ENCODE results near the gene BLOC1S3. TPM values are rescaled to one million over a fixed set of nuclear protein-coding genes. Genes with fewer than 3 reads are reported as not detected.

BLOC1S3 gene
- total and polyA plus RNA-seq, 10 donors = 5.0 to 31.7 (median 16.4) TPM

DNA sequence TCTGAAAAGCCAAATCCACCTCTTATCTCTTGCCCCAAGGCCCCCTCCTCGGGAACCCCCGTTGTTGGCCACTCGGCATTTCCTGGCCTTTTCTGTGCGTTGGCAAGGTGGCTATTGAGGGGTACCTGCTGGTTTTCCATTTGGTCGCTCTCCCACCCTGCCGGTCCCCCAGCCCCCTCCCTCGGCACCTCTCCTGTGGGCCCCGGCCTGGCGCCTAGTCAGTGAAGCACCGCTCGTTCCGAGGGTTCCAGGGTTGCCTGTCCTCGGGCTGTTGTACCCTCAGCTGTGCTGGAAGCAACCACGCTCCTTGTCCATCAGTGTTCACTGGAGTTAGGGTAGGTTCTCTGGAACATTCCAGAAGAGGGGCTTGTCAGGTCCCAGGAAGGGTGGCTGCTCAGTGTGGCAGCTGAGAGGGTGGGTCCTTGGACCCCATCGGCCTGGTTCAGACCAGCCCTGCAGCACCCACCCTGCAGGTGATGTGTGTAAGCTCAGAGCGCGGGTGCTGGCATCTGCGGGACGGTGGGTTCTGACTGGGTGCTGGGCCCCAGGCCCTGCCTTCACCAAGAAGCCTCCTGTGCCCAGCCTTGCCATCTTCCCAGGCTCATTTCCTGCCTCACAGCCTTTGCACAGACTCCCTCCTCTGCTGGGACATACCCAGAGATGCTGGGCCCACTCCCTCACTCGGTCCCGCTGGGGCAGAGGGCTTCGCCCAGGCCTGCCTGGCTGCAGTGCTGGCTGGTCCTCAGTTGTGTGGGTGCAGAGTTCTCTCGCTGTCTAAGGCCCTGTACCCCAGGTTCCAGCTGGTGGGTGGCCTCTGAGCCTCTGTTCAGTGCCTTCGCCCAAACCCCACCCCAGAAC lies 39.1 kb upstream of the BLOC1S3 start:
- intact Hi-C loops (cut with DNase I; ENCODE audit: low total_unique reads) = no loop called here
- H3K27ac ChIP-seq = no peak overlapping the region
- no peaks in the 10 kb centered on the region for H3K9me3 ChIP-seq
- no peak overlapping the region for H3K4me3 ChIP-seq
- TF ChIP-seq POLR2AphosphoS5 (IDR thresholded peaks at IDR 0.05) (no peak), POLR2A (IDR thresholded peaks at IDR 0.05) (no peak)
- TF ChIP-seq, protein P1, sequence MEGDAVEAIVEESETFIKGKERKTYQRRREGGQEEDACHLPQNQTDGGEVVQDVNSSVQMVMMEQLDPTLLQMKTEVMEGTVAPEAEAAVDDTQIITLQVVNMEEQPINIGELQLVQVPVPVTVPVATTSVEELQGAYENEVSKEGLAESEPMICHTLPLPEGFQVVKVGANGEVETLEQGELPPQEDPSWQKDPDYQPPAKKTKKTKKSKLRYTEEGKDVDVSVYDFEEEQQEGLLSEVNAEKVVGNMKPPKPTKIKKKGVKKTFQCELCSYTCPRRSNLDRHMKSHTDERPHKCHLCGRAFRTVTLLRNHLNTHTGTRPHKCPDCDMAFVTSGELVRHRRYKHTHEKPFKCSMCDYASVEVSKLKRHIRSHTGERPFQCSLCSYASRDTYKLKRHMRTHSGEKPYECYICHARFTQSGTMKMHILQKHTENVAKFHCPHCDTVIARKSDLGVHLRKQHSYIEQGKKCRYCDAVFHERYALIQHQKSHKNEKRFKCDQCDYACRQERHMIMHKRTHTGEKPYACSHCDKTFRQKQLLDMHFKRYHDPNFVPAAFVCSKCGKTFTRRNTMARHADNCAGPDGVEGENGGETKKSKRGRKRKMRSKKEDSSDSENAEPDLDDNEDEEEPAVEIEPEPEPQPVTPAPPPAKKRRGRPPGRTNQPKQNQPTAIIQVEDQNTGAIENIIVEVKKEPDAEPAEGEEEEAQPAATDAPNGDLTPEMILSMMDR (IDR thresholded peaks at IDR 0.05 in 8 of 11, conservative IDR thresholded peaks at IDR 0.05 in 3 of 11) = no peak
- DNase-seq = no peak
- no peaks in the 10 kb centered on the region for H3K27me3 ChIP-seq (replicated peaks in 1 of 7)
- peaks cover 8 to 40% (median 36%) of the 10 kb centered on the region in 6 donors for H3K4me1 ChIP-seq
- peaks cover 0 to 53% (median 31%) of the 10 kb centered on the region in 6 donors for H3K36me3 ChIP-seq
- WGBS, 5 donors = 92 to 97% (median 95%) methylated on average over 16 to 24 of the region's 24 CpGs

DNA sequence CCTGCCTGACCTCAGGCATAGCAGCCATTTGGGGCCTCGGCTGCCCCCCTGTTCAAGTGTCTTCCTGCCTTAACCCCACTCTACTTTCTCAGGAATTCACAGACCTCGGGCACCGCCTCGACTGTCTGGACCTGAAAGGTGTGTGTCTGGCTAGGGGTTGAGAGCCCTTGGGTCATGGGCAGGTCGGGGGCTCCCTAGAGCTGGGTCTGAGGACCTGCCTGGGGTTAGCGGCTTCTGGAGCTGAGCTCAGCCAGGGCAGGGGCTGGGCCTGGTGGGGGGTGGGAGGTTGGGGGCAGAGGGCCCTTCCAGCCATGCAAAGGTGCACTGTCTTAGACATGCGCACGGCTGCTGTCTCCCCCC lies 38.5 kb upstream of the BLOC1S3 start:
- H3K27me3 ChIP-seq (replicated peaks in 1 of 7) = no peaks in the 10 kb centered on the region
- H3K36me3 ChIP-seq = peaks cover 0 to 55% (median 36%) of the 10 kb centered on the region in 6 donors
- H3K4me1 ChIP-seq = peaks cover 8 to 36% (median 31%) of the 10 kb centered on the region in 6 donors
- 70 to 96% (median 95%) methylated on average over 2 to 8 of the region's 8 CpGs for WGBS, 5 donors
- intact Hi-C loops (cut with DNase I; ENCODE audit: low total_unique reads) = no loop called here
- no peaks in the 10 kb centered on the region for H3K9me3 ChIP-seq
- no peak overlapping the region for H3K4me3 ChIP-seq
- TF ChIP-seq POLR2A (IDR thresholded peaks at IDR 0.05) (no peak), POLR2AphosphoS5 (IDR thresholded peaks at IDR 0.05) (no peak)
- TF ChIP-seq, protein P1 (IDR thresholded peaks at IDR 0.05 in 8 of 11, conservative IDR thresholded peaks at IDR 0.05 in 3 of 11) = no peak
- DNase-seq = no peak
- H3K27ac ChIP-seq = no peak overlapping the region

DNA sequence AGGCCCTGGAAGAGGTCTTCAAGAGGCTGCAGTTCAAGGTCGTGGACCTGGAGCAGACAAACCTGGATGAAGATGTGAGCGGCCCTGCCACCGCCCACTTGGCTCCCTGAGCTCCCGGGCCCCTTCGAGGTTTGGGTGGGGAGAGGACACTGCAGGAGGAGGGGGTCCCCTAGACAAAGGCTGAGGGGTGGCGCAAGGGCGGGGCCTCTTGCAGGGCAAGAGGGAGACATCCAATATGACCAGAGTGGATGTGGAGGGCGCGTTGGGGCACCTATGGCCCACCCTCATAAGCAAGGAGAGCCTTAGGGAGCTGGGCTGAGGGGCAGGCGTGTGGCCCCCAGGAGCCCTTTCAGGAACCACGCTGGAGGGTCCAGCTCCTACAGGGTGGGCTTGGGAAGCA lies 38.1 kb upstream of the BLOC1S3 start:
- TF ChIP-seq POLR2A (IDR thresholded peaks at IDR 0.05) (no peak), POLR2AphosphoS5 (IDR thresholded peaks at IDR 0.05) (no peak)
- TF ChIP-seq, protein P1 (IDR thresholded peaks at IDR 0.05 in 8 of 11, conservative IDR thresholded peaks at IDR 0.05 in 3 of 11) = no peak
- no peak overlapping the region for H3K27ac ChIP-seq
- intact Hi-C loops (cut with DNase I; ENCODE audit: low total_unique reads) = no loop called here
- peaks cover 0 to 59% (median 40%) of the 10 kb centered on the region in 6 donors for H3K36me3 ChIP-seq
- WGBS, 5 donors = 94 to 100% (median 97%) methylated on average over 8 to 11 of the region's 11 CpGs
- H3K4me3 ChIP-seq = no peak overlapping the region
- H3K9me3 ChIP-seq = no peaks in the 10 kb centered on the region
- DNase-seq = no peak
- H3K27me3 ChIP-seq (replicated peaks in 1 of 7) = no peaks in the 10 kb centered on the region
- peaks cover 8 to 32% (median 27%) of the 10 kb centered on the region in 6 donors for H3K4me1 ChIP-seq

DNA sequence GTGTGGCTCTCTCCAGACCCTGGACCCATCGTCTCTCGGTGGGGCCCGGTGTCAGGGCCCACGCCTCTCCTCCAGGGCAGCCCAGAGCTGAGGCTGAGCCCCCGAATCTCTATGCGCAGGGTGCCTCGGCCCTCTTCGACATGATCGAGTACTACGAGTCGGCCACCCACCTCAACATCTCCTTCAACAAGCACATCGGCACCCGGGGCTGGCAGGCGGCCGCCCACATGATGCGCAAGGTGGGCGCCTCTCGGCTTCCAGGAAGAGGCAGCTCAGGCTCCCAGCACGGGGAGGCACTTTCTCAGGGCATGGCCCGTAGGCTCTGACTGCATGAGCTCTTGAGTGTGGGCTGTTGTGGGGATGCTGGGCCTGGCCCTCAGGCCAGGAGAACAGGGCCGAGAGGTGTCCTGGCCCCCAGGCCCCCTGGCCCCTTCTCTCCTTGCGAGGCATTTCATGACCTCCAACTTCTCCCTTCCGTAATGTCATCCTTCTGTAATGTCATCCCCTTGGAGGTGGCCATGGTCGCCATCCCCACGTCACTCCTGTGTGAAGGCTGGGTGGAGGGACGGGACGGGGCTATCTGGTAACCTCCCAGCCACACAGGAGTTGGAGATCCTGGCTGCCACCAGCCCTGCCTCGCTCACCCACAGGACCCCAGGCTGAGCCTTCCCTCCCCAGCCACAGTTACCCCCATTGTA lies 37.2 kb upstream of the BLOC1S3 start:
- Histone ChIP-seq H3K27me3 (replicated peaks in 1 of 7) (no peaks in the 10 kb centered on the region), H3K4me3 (no peak overlapping the region), H3K4me1 (peaks cover 6 to 24% (median 19%) of the 10 kb centered on the region in 6 donors), H3K27ac (no peak overlapping the region), H3K9me3 (no peaks in the 10 kb centered on the region), H3K36me3 (peaks cover 0 to 67% (median 47%) of the 10 kb centered on the region in 6 donors)
- TF ChIP-seq POLR2AphosphoS5 (IDR thresholded peaks at IDR 0.05) = no peak
- no peak for TF ChIP-seq POLR2A (IDR thresholded peaks at IDR 0.05)
- TF ChIP-seq, protein P1 (IDR thresholded peaks at IDR 0.05 in 8 of 11, conservative IDR thresholded peaks at IDR 0.05 in 3 of 11) = no peak
- intact Hi-C loops (cut with DNase I; ENCODE audit: low total_unique reads) = no loop called here
- 93 to 97% (median 96%) methylated on average over 20 to 28 of the region's 28 CpGs for WGBS, 5 donors
- DNase-seq = no peak

All from spleen (tissue), 11 donors.